Activated CD4-positive, alpha-beta memory T cell treated with anti-CD3 and anti-CD28 coated beads for 36 hours (primary cell): ENCODE results near the gene GAL3ST2. TPM values are rescaled to one million over a fixed set of nuclear protein-coding genes. Genes with fewer than 3 reads are reported as not detected.
"Not testable (repeated sequence)": the region's sequence is repeated elsewhere in the genome, so short reads cannot be mapped to it uniquely, and the experiment has no call there.

ENCODE experiments used
- CTCF ChIA-PET: fragments of 350-600 bp; sonication (Branson Sonifier 250); formaldehyde crosslinking; loops from one replicate; lab custom pipeline; 2021; ENCODE audit warnings: antibody characterized with exemption, inconsistent platforms; lab: Charles Lee
- POLR2A ChIA-PET: fragments of 350-600 bp; sonication (Branson Sonifier 250); formaldehyde crosslinking; loops from one replicate; lab custom pipeline; 2021; ENCODE audit warnings: antibody characterized with exemption; lab: Charles Lee
- DNase-seq: peaks from one replicate; pipeline ENCODE4 v3.0.0-alpha.2; 2020
- H3K27ac Mint-ChIP-seq: one replicate; pipeline ENCODE4 v1.8.0; 2021; ENCODE audit warnings: mixed read lengths
- H3K27me3 Mint-ChIP-seq: one replicate; pipeline ENCODE4 v1.8.0; 2021; ENCODE audit warnings: mixed read lengths
- H3K36me3 Mint-ChIP-seq: one replicate; pipeline ENCODE4 v1.8.0; 2021; ENCODE audit warnings: mixed read lengths
- H3K4me1 Mint-ChIP-seq: one replicate; pipeline ENCODE4 v1.8.0; 2021; ENCODE audit warnings: low read depth, mixed read lengths
- H3K4me3 Mint-ChIP-seq: one replicate; pipeline ENCODE4 v1.8.0; 2021; ENCODE audit warnings: mild to moderate bottlenecking, mixed read lengths
- H3K9me3 Mint-ChIP-seq: one replicate; pipeline ENCODE4 v1.8.0; 2021; ENCODE audit warnings: mixed read lengths
- intact Hi-C: fragments of 100-400 bp; cut with micrococcal nuclease; formaldehyde crosslinking; loops from one replicate; pipeline ENCODE4 v1.15.1; 2023
- total RNA-seq, 2 experiments: library from RNA; stranded (reverse); gene quantifications; one replicate each; pipeline ENCODE4 v1.2.3, GENCODE V29; 2021

GAL3ST2 gene
- total RNA-seq, 2 experiments from 2014 or later = 0.65 to 0.93 TPM

DNA sequence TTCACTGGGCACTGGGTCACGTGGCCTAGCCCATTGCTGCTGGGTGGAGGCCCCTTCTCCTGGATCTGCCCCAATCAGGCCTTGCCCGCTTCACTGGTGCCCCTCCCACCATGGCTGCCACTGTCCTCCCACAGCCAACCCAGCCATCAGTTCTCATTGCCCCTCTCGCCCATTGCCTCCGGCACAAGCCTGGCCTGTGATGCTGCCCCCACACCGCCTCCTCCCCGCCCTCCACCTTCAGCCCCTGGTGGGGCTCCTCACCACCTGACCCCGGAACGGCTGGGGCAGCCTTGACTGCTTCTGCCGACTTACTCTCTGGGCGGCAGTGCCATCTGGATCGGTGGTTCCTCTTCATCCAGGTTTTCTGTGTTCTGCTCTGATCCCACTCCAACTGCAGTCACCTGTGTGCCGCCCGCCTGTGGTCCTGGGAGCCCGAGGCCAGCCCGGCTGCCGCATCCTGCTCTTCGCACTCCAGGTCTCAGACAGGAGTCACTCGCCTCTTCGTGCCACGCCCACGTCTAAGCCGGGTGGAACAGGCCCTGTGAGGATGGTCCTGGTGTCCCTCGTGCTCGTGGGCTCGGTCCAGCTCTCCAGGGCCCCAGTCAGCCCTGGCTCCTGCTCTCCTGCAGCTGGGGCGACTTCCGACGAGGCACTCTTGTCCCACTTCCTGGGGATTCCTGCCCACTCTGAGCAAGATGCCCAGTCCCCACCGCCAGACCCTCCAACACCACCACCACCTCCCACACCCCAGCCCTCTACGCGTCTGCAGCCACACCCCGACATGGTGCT, 28.0 kb upstream of the GAL3ST2 start:
- no peak for DNase-seq
- Mint-ChIP-seq H3K36me3 (peaks cover 23% of the 10 kb centered on the region), H3K27ac (no peak overlapping the region), H3K27me3 (no peaks in the 10 kb centered on the region), H3K9me3 (no peaks in the 10 kb centered on the region), H3K4me3 (no peak overlapping the region), H3K4me1 (no peaks in the 10 kb centered on the region)
- intact Hi-C loops = no loop called here
- ChIA-PET POLR2A (no interaction called here), CTCF (no interaction called here)

- no peaks in the 10 kb centered on the region for H3K9me3 Mint-ChIP-seq
- no peaks in the 10 kb centered on the region for H3K27me3 Mint-ChIP-seq
- no peaks in the 10 kb centered on the region for H3K4me1 Mint-ChIP-seq
- no peak overlapping the region for H3K27ac Mint-ChIP-seq
- CTCF ChIA-PET = no interaction called here
- H3K36me3 Mint-ChIP-seq = peaks cover 23% of the 10 kb centered on the region
- POLR2A ChIA-PET = no interaction called here
- intact Hi-C loops = no loop called here
- DNase-seq = no peak
- no peak overlapping the region for H3K4me3 Mint-ChIP-seq
Observed at GRCh38 chr2:241750076-241750840, 26.4 kb upstream of the GAL3ST2 start.

DNA sequence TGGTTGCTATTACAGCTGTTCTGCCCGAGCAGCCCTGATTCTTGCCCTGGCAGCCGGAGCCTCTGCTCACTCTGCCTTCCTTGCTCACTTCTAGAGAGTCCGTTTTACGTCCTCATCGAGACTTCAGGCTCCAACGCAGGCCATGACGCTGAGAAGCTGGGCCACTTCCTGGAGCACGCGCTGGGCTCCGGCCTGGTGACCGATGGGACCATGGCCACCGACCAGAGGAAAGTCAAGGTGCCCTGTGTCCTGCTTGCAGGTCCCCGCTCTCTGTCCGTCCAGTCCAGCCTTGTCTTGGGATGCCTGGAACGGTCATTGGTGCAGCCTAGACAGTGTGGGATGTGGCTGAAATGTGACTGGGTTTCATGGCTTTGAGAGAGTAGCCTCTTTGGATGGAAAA, 25.5 kb upstream of the GAL3ST2 start:
- intact Hi-C loops = no loop called here
- H3K4me1 Mint-ChIP-seq = no peaks in the 10 kb centered on the region
- POLR2A ChIA-PET = no interaction called here
- peaks cover 15% of the 10 kb centered on the region for H3K36me3 Mint-ChIP-seq
- no peaks in the 10 kb centered on the region for H3K9me3 Mint-ChIP-seq
- CTCF ChIA-PET = no interaction called here
- no peak overlapping the region for H3K4me3 Mint-ChIP-seq
- H3K27me3 Mint-ChIP-seq = no peaks in the 10 kb centered on the region
- no peak for DNase-seq
- no peak overlapping the region for H3K27ac Mint-ChIP-seq

- Mint-ChIP-seq H3K4me1 (no peaks in the 10 kb centered on the region), H3K27me3 (no peaks in the 10 kb centered on the region), H3K4me3 (no peak overlapping the region), H3K9me3 (no peaks in the 10 kb centered on the region), H3K27ac (no peak overlapping the region), H3K36me3 (peaks cover 15% of the 10 kb centered on the region)
- ChIA-PET CTCF (no interaction called here), POLR2A (no interaction called here)
- DNase-seq = no peak
- intact Hi-C loops = no loop called here
Observed at GRCh38 chr2:241751776-241752175, 24.8 kb upstream of the GAL3ST2 start.

GRCh38 chr2:241752253-241752652, 24.4 kb upstream of the GAL3ST2 start:
- H3K27me3 Mint-ChIP-seq = no peaks in the 10 kb centered on the region
- ChIA-PET POLR2A (no interaction called here), CTCF (no interaction called here)
- intact Hi-C loops = no loop called here
- H3K9me3 Mint-ChIP-seq = no peaks in the 10 kb centered on the region
- H3K27ac Mint-ChIP-seq = no peak overlapping the region
- no peaks in the 10 kb centered on the region for H3K4me1 Mint-ChIP-seq
- H3K4me3 Mint-ChIP-seq = no peak overlapping the region
- DNase-seq = no peak
- H3K36me3 Mint-ChIP-seq = peaks cover 14% of the 10 kb centered on the region

DNA sequence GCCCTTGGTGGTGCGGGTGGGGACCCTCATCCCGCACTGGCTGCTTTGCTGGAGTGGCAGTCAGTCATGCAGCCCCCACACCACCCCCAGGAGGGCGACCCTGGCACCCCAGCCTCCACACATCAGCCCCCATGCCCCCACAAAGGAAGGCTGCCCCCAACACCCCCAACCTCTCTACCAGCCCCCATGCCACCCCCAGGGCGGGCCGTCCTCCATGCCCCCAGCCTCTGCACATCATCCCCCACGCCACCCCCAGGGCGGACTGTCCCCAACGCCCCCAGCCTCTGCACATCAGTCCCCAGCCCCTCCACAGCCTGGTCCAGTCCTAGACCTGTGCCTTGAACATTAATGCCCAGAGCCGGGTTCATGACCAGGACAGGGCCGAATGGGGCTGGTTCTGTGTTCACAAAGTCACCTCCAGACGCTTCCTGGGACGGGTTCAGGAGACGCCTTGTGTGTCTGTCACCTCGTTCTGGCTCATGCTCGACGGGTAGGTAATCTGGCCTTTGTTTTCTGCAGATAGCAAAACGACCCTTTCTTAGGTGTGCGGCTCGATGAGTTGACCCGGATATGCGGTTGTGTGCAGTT, 23.8 kb upstream of the GAL3ST2 start:
- Mint-ChIP-seq H3K36me3 (peaks cover 13% of the 10 kb centered on the region), H3K4me3 (no peak overlapping the region), H3K27me3 (no peaks in the 10 kb centered on the region), H3K9me3 (no peaks in the 10 kb centered on the region), H3K27ac (no peak overlapping the region), H3K4me1 (no peaks in the 10 kb centered on the region)
- intact Hi-C loops = no loop called here
- DNase-seq = no peak
- CTCF ChIA-PET = no interaction called here
- POLR2A ChIA-PET = no interaction called here

DNA sequence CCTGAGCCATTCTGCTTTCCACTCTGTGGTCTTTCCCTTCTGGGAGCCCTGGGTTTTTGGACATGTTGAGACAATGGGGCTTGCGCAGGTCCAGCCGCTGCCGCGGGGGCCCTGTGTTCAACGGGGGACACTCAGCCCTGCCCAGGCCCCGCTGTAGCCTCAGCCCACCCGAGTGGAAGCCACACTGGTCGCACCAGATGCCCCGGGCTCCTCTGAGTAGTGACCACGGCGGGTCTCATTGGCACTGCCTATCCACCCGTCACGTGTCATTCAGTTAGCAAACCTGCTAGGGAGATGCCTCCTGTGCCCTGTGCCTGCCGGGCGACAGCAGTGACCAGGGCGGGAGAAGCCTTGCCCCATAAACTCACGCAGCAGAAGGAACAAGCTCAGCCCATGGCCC, 23.1 kb upstream of the GAL3ST2 start:
- DNase-seq = no peak
- Mint-ChIP-seq H3K4me1 (peaks cover 3% of the 10 kb centered on the region), H3K4me3 (no peak overlapping the region), H3K27ac (no peak overlapping the region), H3K27me3 (no peaks in the 10 kb centered on the region), H3K9me3 (no peaks in the 10 kb centered on the region), H3K36me3 (peaks cover 15% of the 10 kb centered on the region)
- intact Hi-C loops = no loop called here
- ChIA-PET CTCF (no interaction called here), POLR2A (no interaction called here)

DNA sequence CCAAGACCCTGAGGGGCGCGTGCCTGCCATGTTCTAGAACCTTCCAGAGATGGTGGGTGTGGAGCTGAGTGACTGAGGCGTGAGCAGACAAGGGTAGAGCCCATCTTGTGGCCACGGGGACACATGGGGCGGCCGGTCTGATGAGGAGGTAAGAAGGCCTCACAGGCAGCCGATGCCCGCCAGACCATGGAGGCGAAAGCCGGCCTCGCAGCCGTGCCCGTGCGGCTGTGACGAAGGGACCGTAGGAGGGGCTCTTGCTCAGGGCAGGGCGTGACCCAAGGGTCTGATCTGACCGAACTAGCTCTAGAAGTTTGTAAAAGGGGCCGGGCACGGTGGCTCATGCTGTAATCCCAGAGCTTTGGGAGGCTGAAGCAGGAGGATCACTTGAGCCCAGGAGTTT, 22.6 kb upstream of the GAL3ST2 start:
- peaks cover 16% of the 10 kb centered on the region for H3K36me3 Mint-ChIP-seq
- H3K4me1 Mint-ChIP-seq = peaks cover 6% of the 10 kb centered on the region
- no peak overlapping the region for H3K4me3 Mint-ChIP-seq
- intact Hi-C loops = no loop called here
- H3K27ac Mint-ChIP-seq = no peak overlapping the region
- no peaks in the 10 kb centered on the region for H3K27me3 Mint-ChIP-seq
- no peak for DNase-seq
- H3K9me3 Mint-ChIP-seq = no peaks in the 10 kb centered on the region
- ChIA-PET POLR2A (no interaction called here), CTCF (no interaction called here)

GRCh38 chr2:241755166-241755565, 21.5 kb upstream of the GAL3ST2 start:
- ChIA-PET CTCF (no interaction called here), POLR2A (no interaction called here)
- no peak overlapping the region for H3K4me3 Mint-ChIP-seq
- intact Hi-C loops = no loop called here
- DNase-seq = no peak
- peaks cover 2% of the 10 kb centered on the region for H3K9me3 Mint-ChIP-seq
- H3K27me3 Mint-ChIP-seq = no peaks in the 10 kb centered on the region
- H3K36me3 Mint-ChIP-seq = peaks cover 18% of the 10 kb centered on the region
- no peak overlapping the region for H3K27ac Mint-ChIP-seq
- H3K4me1 Mint-ChIP-seq = peaks cover 13% of the 10 kb centered on the region

GRCh38 chr2:241755777-241756176, 20.8 kb upstream of the GAL3ST2 start:
- no peak overlapping the region for H3K27ac Mint-ChIP-seq
- peaks cover 3% of the 10 kb centered on the region for H3K9me3 Mint-ChIP-seq
- intact Hi-C loops = no loop called here
- ChIA-PET CTCF (no interaction called here), POLR2A (no interaction called here)
- peaks cover 14% of the 10 kb centered on the region for H3K4me1 Mint-ChIP-seq
- DNase-seq = no peak
- H3K27me3 Mint-ChIP-seq = no peaks in the 10 kb centered on the region
- no peak overlapping the region for H3K4me3 Mint-ChIP-seq
- peaks cover 20% of the 10 kb centered on the region for H3K36me3 Mint-ChIP-seq

- intact Hi-C loops = no loop called here
- H3K27ac Mint-ChIP-seq = peak overlapping the region; percentile 49
- DNase-seq = no peak
- peaks cover 5% of the 10 kb centered on the region for H3K9me3 Mint-ChIP-seq
- H3K27me3 Mint-ChIP-seq = no peaks in the 10 kb centered on the region
- POLR2A ChIA-PET = no interaction called here
- CTCF ChIA-PET = no interaction called here
- H3K36me3 Mint-ChIP-seq = peaks cover 23% of the 10 kb centered on the region
- peaks cover 36% of the 10 kb centered on the region for H3K4me1 Mint-ChIP-seq
- peak overlapping the region; percentile 10 for H3K4me3 Mint-ChIP-seq
Observed at GRCh38 chr2:241759067-241759807, 17.4 kb upstream of the GAL3ST2 start.

DNA sequence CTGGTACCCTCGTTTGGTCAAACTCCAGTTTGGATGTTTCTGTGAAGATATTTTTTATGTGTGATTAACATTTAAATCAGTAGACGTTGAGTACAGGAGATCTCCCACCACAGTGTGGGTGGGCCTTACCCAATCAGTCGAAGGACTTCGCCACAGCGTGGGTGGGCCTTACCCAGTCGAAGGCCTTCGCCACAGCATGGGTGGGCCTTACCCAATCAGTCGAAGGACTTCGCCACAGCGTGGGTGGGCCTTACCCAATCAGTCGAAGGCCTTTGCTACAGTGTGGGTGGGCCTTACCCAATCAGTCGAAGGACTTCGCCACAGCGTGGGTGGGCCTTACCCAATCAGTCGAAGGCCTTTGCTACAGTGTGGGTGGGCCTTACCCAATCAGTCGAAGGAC, 16.7 kb upstream of the GAL3ST2 start:
- Mint-ChIP-seq H3K4me1 (peaks cover 39% of the 10 kb centered on the region), H3K27ac (peak overlapping the region; percentile 49), H3K36me3 (peaks cover 22% of the 10 kb centered on the region)
- POLR2A ChIA-PET, H3K27me3 Mint-ChIP-seq, H3K9me3 Mint-ChIP-seq, CTCF ChIA-PET, H3K4me3 Mint-ChIP-seq, DNase-seq: not testable (repeated sequence)
- intact Hi-C loops = loop anchor here (5.0 kb wide), 1 partner anchor 102 kb away; no protein-coding TSS in a partner anchor
